Activated gamma-delta T cell treated with Interleukin-2 at 50 U/mL for 16 hours (primary cell): ENCODE results near the gene PMEPA1.
"Not testable (repeated sequence)": the region's sequence is repeated elsewhere in the genome, so short reads cannot be mapped to it uniquely, and the experiment has no call there.

Experiments
- DNase-seq: peaks from one replicate; pipeline ENCODE4 v3.0.0-alpha.2; 2020

Gene PMEPA1

DNA sequence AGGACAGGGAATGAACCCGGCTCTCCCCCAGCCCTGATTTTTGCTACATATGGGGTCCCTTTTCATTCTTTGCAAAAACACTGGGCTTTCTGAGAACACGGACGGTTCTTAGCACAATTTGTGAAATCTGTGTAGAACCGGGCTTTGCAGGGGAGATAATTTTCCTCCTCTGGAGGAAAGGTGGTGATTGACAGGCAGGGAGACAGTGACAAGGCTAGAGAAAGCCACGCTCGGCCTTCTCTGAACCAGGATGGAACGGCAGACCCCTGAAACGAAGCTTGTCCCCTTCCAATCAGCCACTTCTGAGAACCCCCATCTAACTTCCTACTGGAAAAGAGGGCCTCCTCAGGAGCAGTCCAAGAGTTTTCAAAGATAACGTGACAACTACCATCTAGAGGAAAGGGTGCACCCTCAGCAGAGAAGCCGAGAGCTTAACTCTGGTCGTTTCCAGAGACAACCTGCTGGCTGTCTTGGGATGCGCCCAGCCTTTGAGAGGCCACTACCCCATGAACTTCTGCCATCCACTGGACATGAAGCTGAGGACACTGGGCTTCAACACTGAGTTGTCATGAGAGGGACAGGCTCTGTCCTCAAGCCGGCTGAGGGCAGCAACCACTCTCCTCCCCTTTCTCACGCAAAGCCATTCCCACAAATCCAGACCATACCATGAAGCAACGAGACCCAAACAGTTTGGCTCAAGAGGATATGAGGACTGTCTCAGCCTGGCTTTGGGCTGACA, 60.8 kb downstream of the PMEPA1 start:
- no peak for DNase-seq

- DNase-seq: no peak
These were observed 61.7 kb downstream of the PMEPA1 start for GRCh38 chr20:57647933-57648785.

GRCh38 chr20:57647006-57647932, 62.5 kb downstream of the PMEPA1 start:
- no peak for DNase-seq

GRCh38 chr20:57638895-57639236, 70.9 kb downstream of the PMEPA1 start:
- DNase-seq: no peak

- no peak for DNase-seq
These were observed 71.5 kb downstream of the PMEPA1 start for GRCh38 chr20:57638173-57638894.

- no peak for DNase-seq
These were observed 75.8 kb downstream of the PMEPA1 start for GRCh38 chr20:57633945-57634491.

DNA sequence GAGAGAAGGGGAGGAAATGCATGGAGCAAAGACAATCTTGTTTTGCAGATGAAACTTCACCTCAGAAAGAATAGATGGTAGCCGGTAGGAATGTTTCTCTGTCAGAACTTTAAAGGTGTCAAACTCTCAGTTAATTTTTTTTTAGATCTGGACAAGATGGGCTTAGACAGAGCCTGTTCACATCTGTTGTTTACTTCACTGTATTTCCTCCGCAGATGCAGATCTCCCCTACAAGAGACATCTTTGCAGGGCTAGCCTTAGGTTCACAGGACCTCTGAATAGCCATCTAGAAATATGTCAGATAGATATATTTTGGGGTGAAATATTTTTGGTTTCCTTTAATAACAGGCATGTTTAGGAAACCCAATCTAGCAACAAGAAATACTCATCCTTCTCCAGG, 77.5 kb downstream of the PMEPA1 start:
- no peak for DNase-seq

DNA sequence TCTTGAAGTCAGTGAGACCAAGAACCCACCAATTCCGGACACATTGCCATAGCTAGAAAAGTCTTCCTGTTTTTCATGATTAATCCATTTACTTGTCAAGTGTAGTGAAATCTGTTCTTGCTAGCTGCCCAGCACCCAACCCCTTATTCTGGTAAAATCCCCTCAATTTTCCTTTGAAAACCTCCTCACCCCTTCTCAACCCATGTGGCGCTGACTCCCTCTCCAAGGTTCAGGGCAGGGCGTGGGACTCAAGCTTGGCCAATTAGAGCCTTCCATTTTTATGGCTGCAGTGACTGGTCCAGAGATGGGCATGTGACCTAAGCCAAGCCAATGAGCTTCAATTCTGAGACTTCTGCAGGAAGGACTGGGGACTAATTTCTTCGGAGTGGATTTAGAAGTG, 79.8 kb downstream of the PMEPA1 start:
- DNase-seq: no peak

DNA sequence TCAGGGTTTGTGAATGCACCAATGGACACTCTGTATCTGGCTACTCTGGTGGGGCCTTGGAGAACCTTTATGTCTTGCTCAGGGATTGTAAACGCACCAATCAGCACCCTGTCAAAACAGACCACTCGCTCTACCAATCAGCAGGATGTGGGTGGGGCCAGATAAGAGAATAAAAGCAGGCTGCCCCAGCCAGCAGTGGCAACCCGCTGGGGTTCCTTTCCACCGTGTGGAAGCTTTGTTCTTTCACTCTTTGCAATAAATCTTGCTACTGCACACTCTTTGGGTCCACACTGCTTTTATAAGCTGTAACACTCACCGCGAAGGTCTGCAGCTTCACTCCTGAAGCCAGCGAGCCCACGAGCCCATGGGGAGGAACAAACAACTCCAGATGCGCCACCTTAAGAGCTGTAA, 80.3 kb downstream of the PMEPA1 start:
- DNase-seq: not testable (repeated sequence)

DNA sequence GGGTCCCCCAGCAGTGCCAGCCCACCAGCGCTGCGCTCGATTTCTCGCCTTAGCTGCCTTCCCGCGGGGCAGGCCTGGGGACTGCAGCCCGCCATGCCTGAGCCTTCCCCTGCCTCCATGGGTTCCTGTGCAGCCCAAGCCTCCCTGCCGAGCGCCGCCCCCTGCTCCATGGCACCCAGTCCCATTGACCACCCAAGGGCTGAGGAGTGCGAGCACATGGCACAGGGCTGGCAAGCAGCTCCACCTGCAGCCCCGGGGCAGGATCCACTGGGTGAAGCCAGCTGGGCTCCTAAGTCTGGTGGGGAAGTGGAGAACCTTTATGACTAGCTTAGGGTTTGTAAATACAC, 80.9 kb downstream of the PMEPA1 start:
- DNase-seq: not testable (repeated sequence)

DNA sequence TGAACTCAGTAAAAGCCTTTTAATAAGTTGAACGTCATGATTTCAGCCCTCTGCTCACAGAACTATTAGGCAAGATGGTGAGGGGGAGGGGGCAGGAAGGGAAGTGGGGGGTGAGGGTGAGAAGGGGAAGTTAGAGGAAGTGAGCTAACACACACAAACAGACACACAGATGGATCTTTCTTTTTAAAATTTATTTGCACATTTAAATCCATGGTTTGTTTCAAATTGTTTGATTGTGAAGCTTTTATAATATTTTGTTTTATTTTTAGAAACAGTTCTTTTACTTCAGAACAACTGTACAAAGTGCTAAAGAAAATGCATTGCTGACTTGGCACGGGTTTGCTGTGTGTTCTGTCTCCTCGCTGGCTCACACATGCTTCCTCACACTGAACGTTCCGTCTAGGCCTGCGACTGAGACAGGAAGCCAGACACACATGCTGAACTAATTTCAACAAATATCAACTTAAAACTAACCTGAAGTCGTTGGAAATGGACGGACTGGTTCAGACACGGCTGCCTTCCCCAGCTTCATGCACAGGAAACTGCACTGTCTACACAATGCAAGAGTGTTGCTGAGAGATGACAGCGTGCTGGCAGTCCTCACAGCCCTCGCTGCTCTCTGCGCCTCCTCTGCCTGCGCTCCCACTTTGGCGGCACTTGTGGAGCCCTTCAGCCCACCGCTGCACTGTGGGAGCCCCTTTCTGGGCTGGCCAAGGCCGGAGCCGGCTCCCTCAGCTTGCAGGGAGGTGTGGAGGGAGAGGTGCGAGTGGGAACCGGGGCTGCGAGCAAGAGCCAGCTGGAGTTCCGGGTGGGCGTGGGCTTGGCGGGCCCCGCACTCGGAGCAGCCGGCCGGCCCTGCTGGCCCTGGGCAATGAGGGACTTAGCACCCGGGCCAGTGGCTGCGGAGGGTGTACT, 81.5 kb downstream of the PMEPA1 start:
- peak; percentile 62 for DNase-seq

GRCh38 chr20:57627339-57627738, 82.5 kb downstream of the PMEPA1 start:
- no peak for DNase-seq

DNA sequence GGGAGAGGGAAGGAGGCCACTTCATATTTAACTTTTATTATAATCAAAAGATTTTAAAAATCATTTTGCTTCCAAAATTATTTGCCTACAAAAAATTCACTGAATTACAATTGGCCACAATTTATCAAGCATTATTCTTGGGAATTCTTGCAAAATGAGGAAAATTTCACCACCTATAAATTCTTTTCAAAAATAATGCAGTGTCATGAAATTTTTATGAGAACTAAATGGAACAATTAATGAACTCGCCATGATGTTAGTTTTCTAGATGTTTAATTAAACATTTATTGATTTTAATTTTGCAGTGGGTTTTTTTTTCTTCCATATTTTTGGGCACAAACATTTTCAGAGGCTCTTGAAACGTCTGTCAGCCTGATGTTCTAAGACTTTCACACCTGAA, 83.8 kb downstream of the PMEPA1 start:
- no peak for DNase-seq

DNA sequence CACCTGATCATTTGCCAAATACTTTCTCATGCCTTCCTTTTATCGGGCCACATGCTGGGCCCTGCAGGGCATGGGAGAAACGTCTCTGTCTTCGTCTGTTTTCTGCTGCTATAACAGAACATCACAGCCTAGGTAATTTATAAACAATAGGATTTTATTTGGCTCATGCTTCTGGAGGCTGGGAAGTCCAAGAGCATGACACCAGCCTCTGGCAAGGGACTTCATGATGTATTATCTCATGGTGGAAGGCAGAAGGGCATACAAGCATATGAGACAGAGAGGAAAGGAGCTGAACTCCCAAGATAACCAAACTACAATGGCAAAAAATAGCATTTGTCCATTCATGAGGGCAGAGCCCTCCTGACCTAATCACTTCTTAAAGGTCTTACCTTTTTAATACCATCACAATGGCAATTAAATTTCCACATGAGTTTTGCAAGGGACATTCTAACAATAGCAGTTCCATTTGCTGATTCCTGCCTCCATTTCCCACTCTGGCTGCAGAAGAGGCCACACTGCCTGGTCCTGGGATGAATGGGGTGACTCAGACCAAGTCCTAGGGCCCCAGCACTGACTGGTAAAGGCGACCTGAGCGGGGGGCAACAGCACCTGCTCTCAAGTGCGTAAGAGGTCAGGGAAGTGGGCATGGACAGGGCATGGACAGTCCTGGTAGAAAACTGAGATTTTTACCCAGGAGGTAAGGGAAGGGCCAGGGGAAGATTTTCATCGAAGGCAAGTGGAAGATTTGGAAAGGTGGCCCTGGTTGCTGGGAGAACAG, 84.4 kb downstream of the PMEPA1 start:
- no peak for DNase-seq

DNA sequence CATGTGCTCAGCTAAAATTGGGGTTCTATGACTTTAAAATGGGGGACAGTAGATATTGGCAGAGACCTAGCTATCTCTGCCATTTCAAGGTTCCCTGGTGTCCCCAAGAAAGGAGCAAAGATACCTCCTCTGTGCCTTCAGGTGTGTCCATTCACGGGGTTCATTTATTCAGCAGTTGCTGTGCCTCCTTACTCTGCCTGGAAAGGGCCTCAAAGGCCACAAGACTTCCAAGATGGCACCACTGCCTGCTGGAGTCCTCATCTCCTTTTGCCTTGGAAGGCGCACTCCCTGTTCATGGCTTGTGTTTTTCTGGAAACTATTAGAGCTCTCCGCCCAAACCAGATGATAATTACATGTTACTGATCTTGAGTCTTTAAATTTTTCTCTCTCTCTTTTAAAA, 85.7 kb downstream of the PMEPA1 start:
- DNase-seq: no peak

DNA sequence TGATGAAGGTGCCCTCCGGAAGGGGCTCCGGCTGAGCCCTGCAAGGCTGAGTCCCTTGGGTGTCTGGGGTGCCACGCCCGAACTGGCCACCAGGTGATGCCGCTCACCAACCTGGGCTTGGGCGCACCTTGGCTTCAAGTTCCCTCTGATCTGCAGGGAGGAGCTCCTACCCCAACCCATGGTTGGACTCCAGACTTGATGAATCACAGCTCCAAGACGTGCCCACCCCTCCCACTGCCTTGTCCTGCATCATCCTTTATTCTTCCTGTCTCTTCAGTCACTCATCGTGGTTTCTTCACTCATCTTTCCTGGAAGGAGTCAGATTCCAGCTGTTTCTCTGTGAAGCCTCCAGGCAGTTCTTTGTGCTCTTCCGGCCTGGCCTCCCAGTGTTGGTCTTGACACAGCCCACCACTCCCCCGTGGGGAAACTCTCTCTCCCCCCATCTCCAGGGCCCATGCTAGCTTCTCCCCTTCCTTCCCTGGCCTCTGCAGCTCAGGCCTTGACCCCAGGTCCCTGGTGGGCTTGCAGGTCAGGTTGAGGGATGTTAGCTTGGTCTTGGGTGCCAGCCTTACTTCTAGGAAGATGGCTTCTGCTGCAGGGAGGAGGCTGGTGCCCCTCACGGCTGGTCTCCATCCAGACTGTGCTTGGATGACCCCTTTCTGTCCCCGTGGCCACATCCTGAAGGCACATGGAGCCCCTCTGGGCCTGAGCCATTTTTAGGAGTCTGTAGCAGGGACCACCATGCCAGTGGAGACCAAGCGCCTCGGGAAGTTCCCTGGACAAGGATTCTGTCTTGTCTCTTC, 87.0 kb downstream of the PMEPA1 start:
- DNase-seq: peak; percentile 67

DNA sequence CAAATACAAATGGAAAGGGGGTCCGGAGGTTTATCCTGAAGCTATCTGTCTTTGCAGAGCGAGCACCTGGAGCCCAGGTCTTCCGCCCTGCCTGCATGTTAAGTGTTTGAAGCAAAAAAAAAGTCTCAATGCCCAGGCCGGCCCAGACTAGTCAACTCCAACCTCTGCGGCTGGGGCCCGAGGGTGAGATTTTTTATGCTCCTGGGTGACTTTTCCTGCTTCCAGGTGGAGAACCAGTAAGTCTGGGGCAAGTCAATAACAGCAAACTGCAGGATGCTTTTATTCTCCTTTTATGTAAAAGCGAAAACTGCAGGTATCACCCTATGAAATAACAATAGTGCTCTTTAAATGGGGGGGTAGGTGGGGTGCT, 87.6 kb downstream of the PMEPA1 start:
- DNase-seq: no peak

DNA sequence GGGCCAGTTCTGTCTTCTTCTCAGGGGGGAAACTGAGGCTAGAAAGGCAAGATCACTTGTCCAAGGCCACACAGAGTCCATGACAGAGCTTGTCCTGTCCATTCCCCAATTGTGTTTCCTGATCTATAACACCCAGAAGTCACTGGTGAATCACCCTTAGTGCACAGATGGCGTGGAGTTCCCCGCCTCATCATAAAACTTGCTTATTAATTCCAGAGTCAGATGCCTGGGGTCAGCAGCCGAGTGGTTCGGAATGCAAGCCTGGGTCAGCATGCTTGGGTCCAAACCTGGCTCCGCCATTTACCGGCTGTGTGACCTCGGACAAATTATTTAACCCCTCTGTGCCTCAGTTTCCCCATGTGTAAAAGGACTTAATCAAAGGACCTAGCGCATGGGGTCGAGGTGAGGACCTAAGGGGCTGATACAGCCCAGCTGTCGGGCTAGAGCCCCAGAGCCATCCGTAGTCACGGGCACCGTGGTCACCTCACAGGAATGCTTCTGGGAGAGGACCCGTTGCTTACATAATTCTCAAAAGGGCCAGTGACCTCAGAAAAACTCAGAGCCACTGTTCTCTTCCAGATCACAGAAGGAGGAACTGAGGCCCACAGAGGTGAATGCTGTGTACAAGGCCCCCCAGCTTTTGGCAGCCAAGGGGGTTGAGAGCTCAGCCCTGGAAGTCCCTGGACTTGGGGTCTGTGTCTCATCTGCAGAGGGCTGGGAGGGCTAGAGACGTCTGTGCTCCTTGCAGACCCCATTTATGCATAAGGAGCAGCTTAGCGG, 88.2 kb downstream of the PMEPA1 start:
- DNase-seq: no peak

GRCh38 chr20:57620999-57621398, 88.8 kb downstream of the PMEPA1 start:
- DNase-seq: no peak
